Cortex of kidney (tissue), 1 donor: ENCODE results near the gene AGRN.
"Not testable (repeated sequence)": the region's sequence is repeated elsewhere in the genome, so short reads cannot be mapped to it uniquely, and the experiment has no call there.

Source experiments
- DNase-seq: peaks from one replicate; lab custom pipeline; 2025; lab: John Stamatoyannopoulos, UW

Gene AGRN

DNA sequence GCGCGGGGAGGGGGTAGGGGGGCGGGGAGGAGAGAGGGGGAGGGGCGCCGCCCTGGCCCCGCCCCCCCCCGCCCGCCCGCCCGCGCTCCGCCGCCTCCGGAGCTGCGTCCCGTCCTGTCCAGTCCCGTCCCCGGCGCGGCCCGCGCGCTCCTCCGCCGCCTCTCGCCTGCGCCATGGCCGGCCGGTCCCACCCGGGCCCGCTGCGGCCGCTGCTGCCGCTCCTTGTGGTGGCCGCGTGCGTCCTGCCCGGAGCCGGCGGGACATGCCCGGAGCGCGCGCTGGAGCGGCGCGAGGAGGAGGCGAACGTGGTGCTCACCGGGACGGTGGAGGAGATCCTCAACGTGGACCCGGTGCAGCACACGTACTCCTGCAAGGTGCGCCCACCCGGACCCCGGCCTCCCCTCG, at the start of gene AGRN:
Gene AGRN (plus strand): TSS at position 121 of the 405 bp plus-strand sequence. CDS start 53 bp downstream, at position 174.
- no peak for DNase-seq

DNA sequence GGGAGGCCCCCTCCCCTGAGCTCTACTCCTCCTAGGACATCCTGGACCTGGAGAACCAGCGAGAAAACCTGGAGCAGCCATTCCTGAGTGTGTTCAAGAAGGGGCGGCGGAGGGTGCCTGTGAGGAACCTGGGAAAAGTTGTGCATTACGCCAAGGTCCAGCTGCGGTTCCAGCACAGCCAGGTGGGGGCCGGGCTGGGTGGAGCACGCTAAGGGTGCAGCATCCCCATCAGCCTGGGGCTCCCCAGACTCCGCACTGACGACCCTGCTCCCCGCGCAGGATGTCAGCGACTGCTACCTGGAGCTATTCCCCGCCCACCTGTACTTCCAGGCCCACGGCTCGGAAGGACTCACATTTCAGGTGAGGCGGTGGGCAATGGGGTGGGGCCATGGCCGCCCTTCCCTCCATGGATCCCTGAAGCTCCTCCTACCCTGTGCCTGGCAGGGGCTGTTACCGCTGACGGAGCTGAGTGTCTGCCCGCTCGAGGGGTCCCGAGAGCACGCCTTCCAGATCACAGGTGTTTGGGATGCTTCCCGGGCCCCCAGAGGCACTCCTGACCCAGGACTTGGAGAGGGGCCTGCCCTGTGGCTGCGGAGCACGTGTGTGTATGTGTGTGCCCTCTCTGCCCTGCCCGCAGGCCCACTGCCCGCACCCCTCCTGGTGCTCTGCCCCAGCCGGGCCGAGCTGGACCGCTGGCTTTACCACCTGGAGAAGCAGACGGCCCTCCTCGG, 49.5 kb upstream of the AGRN start:
- no peak for DNase-seq

DNA sequence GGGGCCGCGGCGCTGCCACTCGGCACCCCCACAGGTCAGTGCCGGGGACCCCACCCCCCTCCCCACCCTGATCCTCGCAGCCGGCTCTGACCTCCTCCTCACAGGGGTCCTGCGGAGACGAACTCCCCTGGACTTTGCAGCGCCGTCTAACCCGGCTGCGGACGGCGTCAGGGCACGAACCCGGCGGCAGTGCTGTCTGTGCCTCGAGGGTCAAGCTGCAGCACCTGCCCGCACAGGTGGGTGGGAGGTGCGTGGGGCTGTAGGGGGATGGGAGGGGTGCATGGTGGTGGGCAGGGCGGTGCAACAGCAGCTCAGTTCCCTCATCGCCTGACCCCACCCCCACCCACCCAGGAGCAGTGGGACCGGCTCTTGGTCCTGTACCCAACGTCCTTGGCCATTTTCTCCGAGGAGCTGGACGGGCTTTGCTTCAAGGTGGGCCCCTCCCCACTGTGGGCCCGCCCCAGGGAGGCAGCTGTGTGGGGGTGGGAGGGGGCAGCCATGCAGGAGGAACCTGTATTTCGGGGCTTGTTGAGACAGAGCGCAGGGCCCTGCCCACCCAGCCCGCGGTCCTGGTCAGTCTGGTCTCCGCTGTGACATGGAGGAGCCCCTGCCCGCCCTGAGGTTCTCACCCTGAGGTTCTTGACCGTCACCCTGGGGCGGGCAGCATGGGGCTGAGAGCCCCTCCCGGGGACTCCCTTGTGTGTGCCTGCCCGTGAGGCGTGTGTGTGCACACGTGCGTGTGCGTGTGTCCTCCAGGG, 48.8 kb upstream of the AGRN start:
- no peak for DNase-seq

DNA sequence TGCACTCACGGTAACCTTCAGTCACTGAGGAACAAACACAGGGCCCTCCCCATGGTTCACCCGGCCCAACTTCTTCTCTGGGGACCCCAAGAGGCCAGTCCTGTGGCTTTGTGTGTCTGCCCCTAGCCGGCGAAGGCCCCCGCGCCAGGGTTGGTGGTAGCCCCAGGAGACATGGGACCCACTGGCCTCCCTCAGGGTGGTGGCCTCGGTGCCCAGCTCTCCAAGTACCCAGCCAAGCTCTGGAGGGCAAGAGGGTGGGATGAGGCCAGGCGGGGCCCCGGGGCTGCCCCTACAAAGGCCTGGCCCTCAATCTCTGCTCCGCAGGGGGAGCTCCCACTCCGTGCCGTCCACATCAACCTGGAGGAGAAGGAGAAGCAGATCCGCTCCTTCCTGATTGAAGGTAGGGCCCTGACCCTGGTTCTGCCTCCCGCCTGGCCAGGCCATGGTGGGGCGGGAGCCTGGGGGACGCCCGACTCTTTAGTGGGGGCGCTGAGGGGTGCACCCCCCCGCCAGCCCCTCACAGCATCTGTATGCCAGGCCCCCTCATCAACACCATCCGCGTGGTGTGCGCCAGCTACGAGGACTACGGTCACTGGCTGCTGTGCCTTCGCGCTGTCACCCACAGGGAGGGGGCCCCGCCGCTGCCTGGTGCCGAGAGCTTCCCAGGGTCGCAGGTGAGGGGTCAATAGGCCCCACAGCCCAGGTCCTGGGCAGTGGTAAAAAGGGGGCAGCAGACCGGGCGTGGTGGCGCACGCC, 48.0 kb upstream of the AGRN start:
- no peak for DNase-seq

DNA sequence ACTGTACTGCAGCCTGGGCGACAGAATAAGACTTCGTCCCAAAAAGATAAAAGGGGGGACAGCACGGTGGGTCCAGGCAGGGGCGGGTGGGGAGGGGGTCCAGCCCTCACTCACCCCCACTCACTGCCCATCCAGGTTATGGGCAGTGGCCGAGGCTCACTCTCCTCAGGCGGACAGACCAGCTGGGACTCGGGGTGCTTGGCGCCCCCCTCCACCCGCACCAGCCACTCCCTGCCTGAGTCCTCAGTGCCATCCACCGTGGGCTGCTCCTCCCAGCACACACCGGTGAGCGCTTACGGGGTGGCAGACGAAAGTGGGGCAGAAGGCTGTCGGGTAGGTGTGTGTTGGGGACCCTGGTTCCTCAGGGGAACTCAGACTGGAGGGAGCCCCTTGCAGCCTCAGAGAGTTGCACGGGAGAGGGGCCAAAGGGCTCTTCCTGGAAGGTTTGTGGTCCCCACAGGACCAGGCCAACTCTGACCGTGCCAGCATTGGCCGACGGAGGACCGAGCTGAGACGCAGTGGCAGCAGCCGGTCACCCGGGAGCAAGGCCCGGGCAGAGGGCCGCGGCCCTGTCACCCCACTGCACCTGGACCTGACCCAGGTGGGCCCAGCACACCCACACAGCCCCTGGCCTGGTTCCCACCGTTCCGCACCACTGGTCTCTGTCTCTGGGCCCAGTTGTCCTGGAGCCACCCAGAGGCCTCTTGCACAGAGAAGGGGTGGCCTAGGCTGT, 47.0 kb upstream of the AGRN start:
- no peak for DNase-seq

DNA sequence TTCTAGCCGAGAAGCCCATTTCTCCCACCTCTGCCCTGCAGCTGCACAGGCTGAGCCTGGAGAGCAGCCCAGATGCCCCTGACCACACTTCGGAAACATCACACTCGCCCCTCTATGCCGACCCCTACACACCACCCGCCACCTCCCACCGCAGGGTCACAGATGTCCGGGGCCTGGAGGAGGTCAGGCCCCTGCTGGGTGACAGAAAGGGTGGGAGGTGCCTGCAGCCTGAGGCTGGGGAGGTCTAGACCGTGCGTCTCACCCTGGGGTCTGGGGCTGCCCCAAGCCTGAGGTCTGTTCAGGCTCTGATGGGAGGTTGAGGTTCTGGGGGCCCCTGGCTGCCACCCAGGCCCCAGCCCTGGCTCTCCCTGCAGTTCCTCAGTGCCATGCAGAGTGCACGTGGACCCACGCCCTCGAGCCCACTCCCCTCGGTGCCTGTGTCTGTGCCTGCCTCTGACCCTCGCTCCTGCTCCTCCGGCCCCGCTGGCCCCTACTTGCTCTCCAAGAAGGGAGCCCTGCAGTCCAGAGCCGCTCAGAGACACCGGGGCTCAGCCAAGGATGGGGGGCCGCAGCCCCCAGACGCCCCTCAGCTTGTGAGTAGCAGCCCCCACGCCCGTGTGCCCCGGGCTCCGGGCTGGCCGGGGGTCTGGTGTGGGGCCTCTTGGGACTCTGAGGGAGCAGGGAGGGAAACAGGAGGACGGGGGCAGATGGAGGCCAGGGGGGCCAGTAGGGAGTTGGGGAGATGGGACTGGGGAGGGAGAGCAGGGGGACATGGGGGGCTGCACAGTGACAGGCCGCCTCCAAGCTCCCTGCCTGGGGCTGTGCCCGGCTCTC, 46.2 kb upstream of the AGRN start:
- no peak for DNase-seq

DNA sequence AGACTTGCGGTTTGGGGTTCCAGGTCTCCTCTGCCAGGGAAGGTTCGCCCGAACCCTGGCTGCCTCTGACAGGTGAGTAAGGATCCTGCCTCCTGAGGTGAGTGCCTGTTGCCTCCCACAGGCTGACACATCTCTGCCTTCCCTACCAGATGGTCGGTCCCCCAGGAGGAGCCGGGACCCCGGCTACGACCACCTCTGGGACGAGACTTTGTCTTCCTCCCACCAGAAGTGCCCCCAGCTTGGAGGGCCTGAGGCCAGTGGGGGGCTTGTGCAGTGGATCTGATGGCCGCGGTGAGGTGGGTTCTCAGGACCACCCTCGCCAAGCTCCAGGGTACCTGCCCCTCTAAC, 45.7 kb upstream of the AGRN start:
- DNase-seq = no peak

DNA sequence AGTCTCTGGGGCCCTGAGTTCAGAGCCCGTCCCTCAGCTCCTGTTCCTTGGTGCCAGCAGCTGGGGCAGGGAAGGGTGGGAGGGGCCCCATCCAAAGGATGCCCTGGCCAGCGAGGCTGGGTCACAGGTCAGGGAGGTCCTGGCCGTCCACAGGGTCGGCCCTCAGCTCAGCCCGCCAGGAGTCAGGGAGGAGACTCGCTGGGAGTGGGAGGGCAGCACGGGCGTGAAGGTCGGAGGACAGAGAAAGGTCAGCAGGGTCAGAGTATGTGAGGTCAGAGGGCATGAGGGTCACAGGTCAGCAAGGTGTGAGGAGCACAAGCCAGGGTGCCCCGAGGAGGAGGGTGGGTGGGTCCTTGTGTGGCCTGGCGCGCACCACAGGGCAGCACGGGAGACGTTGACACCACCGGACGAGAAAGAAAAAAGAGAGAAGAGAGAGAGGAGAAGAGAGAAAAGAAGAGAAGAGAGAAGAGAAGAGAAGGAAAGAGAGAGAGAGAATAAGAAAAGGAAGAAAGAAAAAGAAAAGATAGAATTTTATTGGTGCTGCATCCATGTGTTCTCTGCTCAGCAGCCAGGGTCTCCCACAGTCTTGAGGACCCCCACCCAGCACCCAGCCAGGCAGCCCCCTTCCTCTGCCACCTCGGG, 45.1 kb upstream of the AGRN start:
- DNase-seq = no peak

DNA sequence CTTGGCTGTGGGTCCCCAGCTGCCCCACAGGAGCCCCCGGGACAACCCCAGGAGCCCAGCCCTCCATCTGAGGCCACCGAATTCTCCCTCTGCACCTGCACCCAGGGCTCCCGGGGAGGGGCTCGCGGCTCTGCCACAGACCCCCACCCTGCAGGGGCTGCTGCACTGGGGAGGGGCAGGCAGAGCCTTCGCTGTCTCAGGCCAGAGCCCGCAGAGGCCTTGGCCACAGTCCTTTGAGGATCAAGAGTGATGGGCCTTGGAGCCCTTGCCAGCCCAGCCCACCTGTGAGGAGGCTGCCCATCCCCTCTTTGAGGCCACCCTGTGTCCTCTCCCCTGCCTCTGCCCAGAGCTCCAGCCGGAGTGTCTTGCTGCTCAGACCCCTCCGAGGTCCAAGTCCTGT, 44.6 kb upstream of the AGRN start:
- no peak for DNase-seq

DNA sequence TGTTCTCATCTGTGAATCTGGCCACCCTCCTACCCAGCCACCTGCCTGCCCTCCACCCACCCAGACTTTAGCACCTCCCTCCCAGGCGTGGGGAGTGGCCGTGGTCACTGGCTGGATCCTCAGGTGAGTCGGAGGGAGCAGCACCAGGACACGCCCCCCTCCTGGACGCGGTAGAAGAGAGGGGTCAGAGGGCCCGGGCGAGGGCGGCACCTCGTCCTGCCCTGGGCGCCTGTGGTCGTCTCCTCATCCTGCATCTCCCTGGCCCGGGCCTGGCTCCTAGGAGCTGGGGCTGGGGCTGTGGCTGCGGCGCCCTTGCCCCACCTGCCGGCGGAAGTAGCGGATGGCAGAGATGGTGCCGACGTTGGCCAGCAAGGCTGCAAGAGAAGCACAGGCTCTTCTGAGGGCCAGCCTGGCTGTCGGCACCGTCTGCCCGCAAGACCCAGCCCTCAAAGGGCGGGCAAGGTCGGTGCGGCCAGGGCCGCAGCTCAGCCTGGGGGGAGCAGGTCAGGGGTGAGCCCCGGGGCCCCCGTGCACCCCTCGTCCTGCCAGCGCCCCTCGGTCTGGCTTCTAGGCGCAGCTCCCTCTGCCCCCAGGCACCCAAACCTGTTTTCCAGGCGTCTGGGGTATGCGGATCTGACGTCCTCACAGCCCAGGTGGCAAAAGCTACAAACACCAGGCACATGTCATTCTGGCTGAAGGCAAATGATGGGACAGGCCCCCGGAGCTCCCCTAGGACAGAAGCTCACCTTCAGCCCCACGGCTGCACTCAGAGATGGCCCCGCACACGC, 43.8 kb upstream of the AGRN start:
- DNase-seq = no peak

DNA sequence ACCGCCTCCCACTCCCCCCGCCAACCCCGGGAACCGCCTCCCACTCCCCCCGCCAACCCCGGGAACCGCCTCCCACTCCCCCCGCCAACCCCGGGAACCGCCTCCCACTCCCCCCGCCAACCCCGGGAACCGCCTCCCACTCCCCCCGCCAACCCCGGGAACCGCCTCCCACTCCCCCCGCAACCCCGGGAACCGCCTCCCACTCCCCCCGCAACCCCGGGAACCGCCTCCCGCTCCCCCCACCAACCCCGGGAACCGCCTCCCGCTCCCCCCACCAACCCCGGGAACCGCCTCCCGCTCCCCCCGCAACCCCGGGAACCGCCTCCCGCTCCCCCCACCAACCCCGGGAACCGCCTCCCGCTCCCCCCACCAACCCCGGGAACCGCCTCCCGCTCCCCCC, 43.1 kb upstream of the AGRN start:
- not testable (repeated sequence) for DNase-seq

DNA sequence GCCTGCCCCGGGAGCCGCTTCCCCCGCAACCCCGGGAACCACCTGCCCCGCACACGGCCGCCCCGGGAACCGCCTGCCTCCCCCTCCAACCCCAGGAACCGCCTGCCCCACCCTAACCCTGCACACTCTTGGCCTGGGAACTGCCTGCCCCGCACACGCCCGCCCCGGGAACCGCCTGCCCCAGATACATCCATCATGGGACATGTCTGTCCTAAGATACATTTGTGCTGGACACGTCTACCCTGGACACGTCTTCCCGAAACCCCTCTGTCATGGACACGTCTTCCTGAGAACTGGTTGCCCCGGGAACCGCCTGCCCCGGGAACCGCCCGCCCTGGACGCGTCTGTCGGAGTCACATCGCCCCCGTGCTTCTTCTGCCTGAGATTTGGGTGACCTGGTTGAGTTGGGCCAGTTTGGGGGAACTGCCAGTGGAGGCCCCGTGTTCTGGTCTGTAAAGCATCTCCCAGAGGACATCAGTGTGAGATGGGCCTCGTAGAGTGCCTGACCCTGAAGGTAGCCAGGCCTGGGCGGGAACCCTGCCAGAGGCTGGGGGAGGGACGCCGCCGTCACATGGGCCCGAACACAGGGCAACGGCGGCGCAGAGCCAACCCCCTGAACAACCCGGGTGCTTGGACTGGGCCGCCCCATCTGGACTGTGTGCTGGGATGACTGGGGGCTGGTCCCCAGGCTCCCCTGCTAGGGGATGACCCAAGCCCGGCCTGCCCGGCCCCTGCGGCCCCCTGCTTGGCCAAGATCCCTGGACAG, 41.7 kb upstream of the AGRN start:
- DNase-seq = no peak

DNA sequence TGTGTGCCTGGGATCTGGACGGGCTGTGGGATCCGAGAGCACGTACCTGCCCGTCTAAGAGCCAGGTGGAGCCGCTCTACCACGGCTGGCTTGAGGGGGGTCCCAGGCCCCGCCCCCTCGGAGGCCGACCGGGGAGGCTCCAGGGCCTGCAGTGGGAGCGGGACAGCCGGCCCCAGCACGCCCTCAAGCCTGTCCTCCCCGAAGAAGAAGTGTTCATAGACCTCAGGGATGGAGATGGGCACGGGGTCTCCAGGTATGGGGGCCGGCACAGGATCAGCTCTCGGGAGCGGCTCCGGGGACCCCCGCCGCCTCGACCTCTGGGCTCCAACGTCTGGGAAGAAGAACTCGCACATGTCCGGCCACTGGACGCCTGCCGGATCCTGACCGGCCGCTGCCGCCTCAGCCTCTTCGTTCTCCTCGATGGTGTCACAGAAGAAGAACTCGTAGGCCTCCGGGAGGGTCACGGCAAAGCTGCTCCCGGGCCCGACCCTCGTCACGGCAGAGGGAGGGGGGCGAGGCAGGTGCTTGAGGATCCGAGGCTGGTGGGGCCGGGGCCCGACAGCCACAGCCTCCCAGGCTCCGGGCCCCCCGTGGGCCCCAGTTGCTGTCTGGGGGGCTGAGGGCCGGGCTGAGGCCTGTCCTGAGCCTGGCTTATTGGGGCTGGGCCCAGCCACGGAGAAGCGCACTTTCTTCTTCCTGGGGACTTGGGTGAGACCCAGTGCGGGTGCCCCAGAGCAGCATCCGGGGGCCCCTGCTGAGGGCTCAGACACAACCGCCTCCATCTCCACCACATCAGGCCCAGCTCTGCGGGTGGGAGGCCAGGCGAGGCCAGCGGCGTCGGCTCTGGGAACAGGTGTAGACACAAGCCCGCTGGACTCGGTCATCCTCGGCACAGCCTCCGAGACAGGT, 40.8 kb upstream of the AGRN start:
- DNase-seq = no peak

DNA sequence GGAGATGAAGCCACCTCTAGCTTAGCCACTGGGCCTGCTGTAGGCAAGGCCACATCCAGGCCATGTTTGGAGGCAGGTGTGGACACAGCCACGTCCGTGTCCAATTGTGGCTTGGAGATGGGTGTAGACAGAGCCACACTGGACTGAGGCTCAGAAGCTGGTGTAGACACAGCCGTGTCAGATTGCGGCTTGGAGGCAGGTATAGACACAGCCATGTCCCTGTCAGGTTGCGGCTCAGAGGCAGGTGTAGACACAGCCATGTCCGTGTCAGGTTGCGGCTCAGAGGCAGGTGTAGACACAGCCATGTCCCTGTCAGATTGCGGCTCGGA, 40.2 kb upstream of the AGRN start:
- no peak for DNase-seq

DNA sequence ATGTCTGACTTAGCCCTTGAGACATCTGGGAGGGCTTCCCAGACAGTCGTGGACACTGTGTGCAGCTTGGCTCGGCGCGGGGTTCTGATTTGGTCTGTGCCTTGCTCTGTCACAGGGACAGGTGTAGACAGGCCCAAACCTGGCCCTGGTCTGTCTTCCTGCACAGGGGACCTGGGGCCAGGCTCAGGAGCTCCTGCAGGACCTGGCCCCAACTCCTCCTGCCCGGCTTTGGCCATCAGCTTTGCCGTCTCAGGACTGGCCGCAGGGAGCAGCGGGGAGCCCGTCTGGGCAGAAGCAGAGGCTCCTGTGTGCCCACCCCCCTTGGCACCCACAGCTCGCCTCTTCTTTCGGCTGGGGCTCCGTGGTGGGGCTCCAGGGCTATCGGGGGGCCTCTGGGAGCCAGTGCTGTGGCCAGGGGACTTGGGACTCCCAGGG, 39.8 kb upstream of the AGRN start:
- no peak for DNase-seq

DNA sequence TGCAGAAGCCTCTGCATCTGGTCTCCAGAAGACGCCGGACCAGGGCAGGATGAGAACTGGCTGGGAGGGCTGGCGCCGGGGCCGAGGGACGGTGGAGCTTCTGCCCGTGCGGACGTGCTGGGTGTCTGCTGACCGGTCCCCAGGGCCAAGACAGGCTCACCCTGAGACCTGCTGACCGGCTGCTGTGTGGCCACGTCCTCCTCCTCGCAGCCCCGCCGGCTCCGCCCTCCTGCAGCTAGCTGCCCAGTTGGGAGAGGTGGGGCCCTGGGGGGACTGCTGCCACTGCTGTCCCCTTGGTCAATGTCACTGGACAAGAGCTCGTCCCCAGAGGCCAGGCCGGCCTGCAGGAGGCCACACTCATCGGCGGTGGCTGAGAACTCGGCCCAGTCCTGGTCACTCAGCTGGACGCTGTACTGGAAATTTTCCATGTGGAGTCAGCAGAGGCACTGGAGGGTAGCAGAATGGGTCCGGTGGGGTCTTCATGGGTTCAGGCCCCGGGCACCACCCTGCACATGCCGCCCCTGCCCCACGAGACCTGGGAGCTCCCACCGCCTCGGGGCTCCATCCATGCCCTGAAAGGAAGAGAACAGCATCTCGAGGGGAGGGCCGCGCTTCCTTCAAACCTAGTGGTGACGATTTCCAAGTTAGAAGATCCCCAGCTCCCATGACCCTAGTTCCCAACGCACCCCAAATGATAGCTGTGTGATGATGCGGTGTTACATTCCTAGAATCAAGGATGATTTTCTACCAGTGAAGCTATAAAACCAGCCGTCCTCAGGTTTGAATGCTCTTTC, 39.1 kb upstream of the AGRN start:
- DNase-seq = no peak

DNA sequence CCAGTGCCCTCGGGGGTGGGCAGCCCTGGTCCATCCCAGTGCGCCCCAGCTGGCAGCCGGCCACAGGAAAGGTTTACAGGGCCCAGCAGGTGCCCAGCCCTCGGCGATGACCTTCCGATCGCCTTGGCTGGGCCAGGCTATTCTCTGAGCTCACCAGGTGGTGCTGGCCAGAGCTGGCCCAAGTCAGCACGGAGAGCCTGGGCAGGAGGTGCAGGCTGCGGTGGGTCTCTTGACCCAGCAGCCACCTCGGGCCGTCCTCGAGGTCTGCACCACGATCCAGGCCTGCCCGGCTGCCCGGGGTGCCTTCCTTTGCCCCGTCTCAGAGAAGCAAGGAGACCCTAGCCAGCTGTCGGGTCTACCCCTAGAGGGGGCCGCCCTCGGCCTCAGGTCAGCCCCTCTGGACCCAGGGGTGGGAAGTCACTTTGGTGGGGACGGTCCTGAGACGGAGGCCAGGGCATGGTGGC, 38.4 kb upstream of the AGRN start:
- DNase-seq = no peak
